ENCODE measurements around the gene CADM2. TPM values are rescaled to one million over a fixed set of nuclear protein-coding genes. Genes with fewer than 3 reads are reported as not detected.

The CADM2 gene
- total RNA-seq, 1 donor from 2014 or later = 2.9 TPM

DNA sequence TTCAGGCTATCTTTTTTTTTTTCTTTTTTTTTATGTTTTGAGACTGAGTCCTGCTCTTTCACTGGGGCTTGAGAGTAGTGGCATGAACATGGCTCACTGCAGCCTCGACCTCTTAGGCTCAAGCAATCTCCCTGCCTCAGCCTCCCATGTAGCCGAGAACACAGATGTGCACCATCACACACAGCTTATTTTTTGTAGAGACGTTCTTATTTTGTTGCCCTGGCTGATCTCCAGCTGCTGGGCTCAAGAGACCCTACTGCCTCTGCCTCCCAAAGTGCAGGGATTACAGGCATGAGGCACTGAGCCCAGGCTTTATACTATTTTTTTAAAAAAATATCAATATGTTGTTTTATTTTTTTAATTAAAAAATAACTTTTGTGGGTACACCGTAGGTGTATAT lies 467.3 kb downstream of the CADM2 start:
- no peaks in the 10 kb centered on the region for H3K4me1 ChIP-seq (ENCODE audit: insufficient read depth, low read length)
- H3K4me2 ChIP-seq (ENCODE audit: low read length) = no peak overlapping the region
- no peaks in the 10 kb centered on the region for H3K36me3 ChIP-seq (ENCODE audit: insufficient read depth, low read length)
- Mint-ChIP-seq H3K9me3 (ENCODE audit: unreplicated experiment) (no peaks in the 10 kb centered on the region), H3K27ac (ENCODE audit: unreplicated experiment) (no peak overlapping the region), H3K4me1 (ENCODE audit: low read depth, unreplicated experiment) (no peaks in the 10 kb centered on the region), H3K36me3 (ENCODE audit: low read depth, unreplicated experiment) (no peaks in the 10 kb centered on the region), H3K27me3 (ENCODE audit: low read depth, unreplicated experiment) (no peaks in the 10 kb centered on the region), H3K4me3 (ENCODE audit: unreplicated experiment) (no peak overlapping the region)
- no peak for FAIRE-seq
- no peak overlapping the region for H3K9ac ChIP-seq (ENCODE audit: low read length)
- H3K27me3 ChIP-seq (ENCODE audit: insufficient read depth, low read length) = no peaks in the 10 kb centered on the region
- H3K27ac ChIP-seq (ENCODE audit: low read depth, low read length) = no peak overlapping the region
- no peaks in the 10 kb centered on the region for H3K9me3 ChIP-seq (ENCODE audit: insufficient read depth, low read depth, low read length)
- TF ChIP-seq, protein P1, sequence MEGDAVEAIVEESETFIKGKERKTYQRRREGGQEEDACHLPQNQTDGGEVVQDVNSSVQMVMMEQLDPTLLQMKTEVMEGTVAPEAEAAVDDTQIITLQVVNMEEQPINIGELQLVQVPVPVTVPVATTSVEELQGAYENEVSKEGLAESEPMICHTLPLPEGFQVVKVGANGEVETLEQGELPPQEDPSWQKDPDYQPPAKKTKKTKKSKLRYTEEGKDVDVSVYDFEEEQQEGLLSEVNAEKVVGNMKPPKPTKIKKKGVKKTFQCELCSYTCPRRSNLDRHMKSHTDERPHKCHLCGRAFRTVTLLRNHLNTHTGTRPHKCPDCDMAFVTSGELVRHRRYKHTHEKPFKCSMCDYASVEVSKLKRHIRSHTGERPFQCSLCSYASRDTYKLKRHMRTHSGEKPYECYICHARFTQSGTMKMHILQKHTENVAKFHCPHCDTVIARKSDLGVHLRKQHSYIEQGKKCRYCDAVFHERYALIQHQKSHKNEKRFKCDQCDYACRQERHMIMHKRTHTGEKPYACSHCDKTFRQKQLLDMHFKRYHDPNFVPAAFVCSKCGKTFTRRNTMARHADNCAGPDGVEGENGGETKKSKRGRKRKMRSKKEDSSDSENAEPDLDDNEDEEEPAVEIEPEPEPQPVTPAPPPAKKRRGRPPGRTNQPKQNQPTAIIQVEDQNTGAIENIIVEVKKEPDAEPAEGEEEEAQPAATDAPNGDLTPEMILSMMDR (IDR thresholded peaks at IDR 0.05; ENCODE audit: insufficient read depth, low read depth, low read length) = no peak
- TF ChIP-seq EZH2 (IDR thresholded peaks at IDR 0.05; ENCODE audit: insufficient read depth, low read length) = no peak
- no peak overlapping the region for H3K4me3 ChIP-seq (ENCODE audit: insufficient read depth, low read depth, low read length)
- no peaks in the 10 kb centered on the region for H4K20me1 ChIP-seq (ENCODE audit: insufficient read depth, low read length)
- H3K79me2 ChIP-seq (ENCODE audit: insufficient read depth, low read length) = no peaks in the 10 kb centered on the region
- no peak overlapping the region for H2AFZ ChIP-seq (ENCODE audit: low read depth, low read length)
- DNase-seq (ENCODE audit: low read depth) = no peak

DNA sequence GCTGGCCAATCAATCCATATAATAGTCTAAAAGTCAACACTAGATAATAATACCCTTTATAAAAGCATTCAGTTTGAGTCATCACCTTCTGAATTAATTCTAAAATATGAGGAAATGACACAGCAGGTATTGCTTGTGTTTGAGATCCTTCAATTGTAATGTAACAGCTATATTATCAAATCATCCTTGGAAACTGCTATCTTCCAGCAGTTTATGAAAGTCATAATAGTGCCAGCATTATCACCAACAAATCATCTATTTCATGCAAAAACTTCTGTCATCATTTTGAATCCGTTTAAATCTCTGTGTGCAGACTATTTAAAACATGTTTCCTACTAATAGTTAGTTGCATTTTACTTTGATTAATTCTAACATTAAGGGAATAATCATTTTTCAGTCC lies 468.7 kb downstream of the CADM2 start:
- Mint-ChIP-seq H3K36me3 (ENCODE audit: low read depth, unreplicated experiment) (no peaks in the 10 kb centered on the region), H3K27me3 (ENCODE audit: low read depth, unreplicated experiment) (no peaks in the 10 kb centered on the region), H3K27ac (ENCODE audit: unreplicated experiment) (no peak overlapping the region), H3K9me3 (ENCODE audit: unreplicated experiment) (no peaks in the 10 kb centered on the region), H3K4me3 (ENCODE audit: unreplicated experiment) (no peak overlapping the region), H3K4me1 (ENCODE audit: low read depth, unreplicated experiment) (peaks cover 6% of the 10 kb centered on the region)
- Histone ChIP-seq H3K27me3 (ENCODE audit: insufficient read depth, low read length) (no peaks in the 10 kb centered on the region), H3K9ac (ENCODE audit: low read length) (no peak overlapping the region), H3K79me2 (ENCODE audit: insufficient read depth, low read length) (no peaks in the 10 kb centered on the region), H3K4me2 (ENCODE audit: low read length) (no peak overlapping the region), H2AFZ (ENCODE audit: low read depth, low read length) (no peak overlapping the region), H3K4me1 (ENCODE audit: insufficient read depth, low read length) (no peaks in the 10 kb centered on the region), H3K36me3 (ENCODE audit: insufficient read depth, low read length) (no peaks in the 10 kb centered on the region), H4K20me1 (ENCODE audit: insufficient read depth, low read length) (no peaks in the 10 kb centered on the region), H3K4me3 (ENCODE audit: insufficient read depth, low read depth, low read length) (no peak overlapping the region), H3K9me3 (ENCODE audit: insufficient read depth, low read depth, low read length) (no peaks in the 10 kb centered on the region), H3K27ac (ENCODE audit: low read depth, low read length) (no peak overlapping the region)
- no peak for DNase-seq (ENCODE audit: low read depth)
- TF ChIP-seq, protein P1 (IDR thresholded peaks at IDR 0.05; ENCODE audit: insufficient read depth, low read depth, low read length) = no peak
- TF ChIP-seq EZH2 (IDR thresholded peaks at IDR 0.05; ENCODE audit: insufficient read depth, low read length) = no peak
- no peak for FAIRE-seq

DNA sequence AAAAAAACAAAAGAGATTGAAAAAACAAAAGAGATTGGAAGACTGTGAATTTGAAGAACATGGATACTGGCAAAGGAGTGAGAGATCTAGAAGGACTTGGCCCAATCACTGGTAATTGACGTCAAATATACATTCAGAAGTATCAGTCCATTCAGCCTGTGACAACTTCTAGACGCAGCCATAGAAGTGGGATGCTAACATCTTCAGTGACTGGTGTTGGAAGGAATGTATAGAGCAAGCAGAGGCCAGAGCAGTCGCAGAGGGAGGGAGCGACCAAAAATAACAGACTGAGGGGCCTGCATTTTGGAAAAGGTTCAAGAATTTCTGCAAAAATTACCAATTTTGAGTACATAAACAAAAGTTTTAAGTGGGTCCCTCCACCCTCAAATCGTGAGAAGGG lies 473.3 kb downstream of the CADM2 start:
- H3K36me3 Mint-ChIP-seq (ENCODE audit: low read depth, unreplicated experiment) = no peaks in the 10 kb centered on the region
- peaks cover 11% of the 10 kb centered on the region for H3K4me1 Mint-ChIP-seq (ENCODE audit: low read depth, unreplicated experiment)
- no peaks in the 10 kb centered on the region for H4K20me1 ChIP-seq (ENCODE audit: insufficient read depth, low read length)
- no peak overlapping the region for H3K27ac ChIP-seq (ENCODE audit: low read depth, low read length)
- H3K4me3 ChIP-seq (ENCODE audit: insufficient read depth, low read depth, low read length) = no peak overlapping the region
- no peaks in the 10 kb centered on the region for H3K36me3 ChIP-seq (ENCODE audit: insufficient read depth, low read length)
- no peak overlapping the region for H2AFZ ChIP-seq (ENCODE audit: low read depth, low read length)
- no peaks in the 10 kb centered on the region for H3K27me3 Mint-ChIP-seq (ENCODE audit: low read depth, unreplicated experiment)
- TF ChIP-seq, protein P1 (IDR thresholded peaks at IDR 0.05; ENCODE audit: insufficient read depth, low read depth, low read length) = no peak
- TF ChIP-seq EZH2 (IDR thresholded peaks at IDR 0.05; ENCODE audit: insufficient read depth, low read length) = no peak
- no peak for DNase-seq (ENCODE audit: low read depth)
- no peak for FAIRE-seq
- no peaks in the 10 kb centered on the region for H3K4me1 ChIP-seq (ENCODE audit: insufficient read depth, low read length)
- H3K4me3 Mint-ChIP-seq (ENCODE audit: unreplicated experiment) = no peak overlapping the region
- no peaks in the 10 kb centered on the region for H3K9me3 ChIP-seq (ENCODE audit: insufficient read depth, low read depth, low read length)
- no peak overlapping the region for H3K4me2 ChIP-seq (ENCODE audit: low read length)
- H3K27ac Mint-ChIP-seq (ENCODE audit: unreplicated experiment) = no peak overlapping the region
- no peak overlapping the region for H3K9ac ChIP-seq (ENCODE audit: low read length)
- no peaks in the 10 kb centered on the region for H3K27me3 ChIP-seq (ENCODE audit: insufficient read depth, low read length)
- no peaks in the 10 kb centered on the region for H3K79me2 ChIP-seq (ENCODE audit: insufficient read depth, low read length)
- no peaks in the 10 kb centered on the region for H3K9me3 Mint-ChIP-seq (ENCODE audit: unreplicated experiment)
